CD14-positive monocyte (primary cell): ENCODE data around the gene MIA. TPM values are rescaled to one million over a fixed set of nuclear protein-coding genes. Genes with fewer than 3 reads are reported as not detected.
A peak's percentile ranks its signal among the peaks of the same experiment; 100 is the strongest.

ENCODE experiments used
- DNase-seq, 3 donors: peaks; one replicate each; pipeline ENCODE4 v3.0.0-alpha.2; 2011 to 2022
- H2AFZ ChIP-seq: 2 replicates; pipeline ENCODE4 v1.6.0; 2012; ENCODE audit warnings: mild to moderate bottlenecking, low read depth, low read length, inconsistent platforms; ENCODE audit not compliant: insufficient read depth, poor library complexity, severe bottlenecking
- H3K27ac ChIP-seq, 2 donors: 1 replicate in 1 of 2; 2 replicates in 1 of 2; pipeline ENCODE4 v1.5.1; 2012 to 2013; ENCODE audit warnings: low read length in 2 of 2, control low read depth in 1 of 2, inconsistent platforms in 1 of 2, low read depth in 1 of 2, mild to moderate bottlenecking in 1 of 2
- H3K27me3 ChIP-seq, 2 donors: one replicate each; pipeline versions ENCODE4 v1.6.0 to v1.6.1; 2011 to 2013; ENCODE audit warnings: low read length in 2 of 2; ENCODE audit not compliant: control insufficient read depth in 2 of 2, insufficient read depth in 2 of 2
- H3K36me3 ChIP-seq, 2 donors: replicated peaks in 1 of 2; 1 replicate in 1 of 2; 2 replicates in 1 of 2; pipeline versions ENCODE4 v1.5.1 to v1.6.1; 2012 to 2013; ENCODE audit warnings: low read length in 2 of 2, control low read depth in 1 of 2, inconsistent platforms in 1 of 2, mild to moderate bottlenecking in 1 of 2; ENCODE audit not compliant: insufficient read depth in 2 of 2, control insufficient read depth in 1 of 2
- H3K4me1 ChIP-seq, 2 donors: 1 replicate in 1 of 2; 2 replicates in 1 of 2; pipeline versions ENCODE4 v1.5.1 to v1.6.1; 2012 to 2013; ENCODE audit warnings: low read length in 2 of 2, control low read depth in 1 of 2, inconsistent platforms in 1 of 2, mild to moderate bottlenecking in 1 of 2, moderate library complexity in 1 of 2; ENCODE audit not compliant: insufficient read depth in 2 of 2, control insufficient read depth in 1 of 2
- H3K4me2 ChIP-seq: replicated peaks from 2 replicates; pipeline ENCODE3; 2012; ENCODE audit warnings: low read length, moderate library complexity, mild to moderate bottlenecking; ENCODE audit not compliant: poor library complexity, severe bottlenecking; ENCODE audit errors: extremely low read depth
- H3K4me3 ChIP-seq, 3 experiments: fragments of 200-600 bp in 1 of 3; sonication (generic) in 1 of 3; replicated peaks in 1 of 3; 1 replicate in 2 of 3; 2 replicates in 1 of 3; pipeline ENCODE4 v1.5.1; 2011 to 2013; ENCODE audit warnings: low read length in 3 of 3, mild to moderate bottlenecking in 3 of 3, control low read depth in 2 of 3, low read depth in 2 of 3, inconsistent platforms in 1 of 3, moderate library complexity in 1 of 3
- H3K79me2 ChIP-seq: 2 replicates; pipeline ENCODE4 v1.6.0; 2012; ENCODE audit warnings: mild to moderate bottlenecking, control low read depth, inconsistent platforms, low read length, moderate library complexity; ENCODE audit not compliant: insufficient read depth
- H3K9ac ChIP-seq: 2 replicates; pipeline ENCODE4 v1.6.0; 2017; ENCODE audit warnings: low read length, mild to moderate bottlenecking; ENCODE audit not compliant: insufficient read depth, poor library complexity, severe bottlenecking
- H3K9me3 ChIP-seq, 2 donors: replicated peaks in 1 of 2; 1 replicate in 1 of 2; 2 replicates in 1 of 2; pipeline versions ENCODE4 v1.5.1 to v1.6.1; 2012 to 2013; ENCODE audit warnings: low read length in 2 of 2, control low read depth in 1 of 2; ENCODE audit not compliant: control insufficient read depth in 1 of 2, insufficient read depth in 1 of 2
- H4K20me1 ChIP-seq: 2 replicates; pipeline ENCODE4 v1.6.0; 2012; ENCODE audit warnings: mild to moderate bottlenecking, low read length, control low read depth, moderate library complexity; ENCODE audit not compliant: insufficient read depth
- H3K27ac Mint-ChIP-seq, 7 donors: one replicate each; pipeline ENCODE4 v1.8.0; 2020; ENCODE audit warnings: mild to moderate bottlenecking in 7 of 7, mixed read lengths in 7 of 7, moderate library complexity in 6 of 7, inconsistent platforms in 2 of 7
- H3K27me3 Mint-ChIP-seq, 3 donors: one replicate each; pipeline ENCODE4 v1.8.0; 2021 to 2022; ENCODE audit warnings: low read depth in 3 of 3, mild to moderate bottlenecking in 3 of 3, mixed read lengths in 3 of 3, moderate library complexity in 3 of 3, inconsistent platforms in 1 of 3
- H3K36me3 Mint-ChIP-seq, 2 donors: one replicate each; pipeline ENCODE4 v1.8.0; 2020; ENCODE audit warnings: mixed read lengths in 2 of 2, inconsistent platforms in 1 of 2, mild to moderate bottlenecking in 1 of 2
- H3K4me1 Mint-ChIP-seq: one replicate; pipeline ENCODE4 v1.8.0; 2020; ENCODE audit warnings: mild to moderate bottlenecking, mixed read lengths
- H3K4me3 Mint-ChIP-seq, 2 donors: one replicate each; pipeline ENCODE4 v1.8.0; 2020; ENCODE audit warnings: mild to moderate bottlenecking in 2 of 2, mixed read lengths in 2 of 2, moderate library complexity in 1 of 2
- H3K9me3 Mint-ChIP-seq, 7 donors: one replicate each; pipeline ENCODE4 v1.8.0; 2020 to 2022; ENCODE audit warnings: mixed read lengths in 7 of 7, mild to moderate bottlenecking in 6 of 7, moderate library complexity in 6 of 7, inconsistent platforms in 2 of 7
- CTCF ChIP-seq: fragments of 200-600 bp; IDR thresholded peaks from one replicate; pipeline ENCODE4 v1.8.0; 2022; ENCODE audit warnings: antibody characterized with exemption, mild to moderate bottlenecking
- WGBS: methylation state at CpG from one replicate; pipeline ENCODE4 v1.1.5; 2013; ENCODE audit warnings: missing lambda C conversion rate; ENCODE audit not compliant: insufficient coverage; 5-methylcytosine and 5-hydroxymethylcytosine counted together
- intact Hi-C, 2 donors: fragments of 100-400 bp; cut with micrococcal nuclease; formaldehyde crosslinking; loops; one replicate each; pipeline versions ENCODE4 v1.15.0 to v1.15.1; 2023
- polyA plus RNA-seq, 3 donors: library from polyadenylated mRNA; depleted of rRNA in 1 of 3; unstranded in 2 of 3; stranded (reverse) in 1 of 3; fragments of 300-500 nt in 2 of 3; fragments of >200 nt in 1 of 3; fragmentation: Illumina TruSeq in 2 of 3; gene quantifications; 1 replicate in 2 of 3; 2 replicates in 1 of 3; pipeline ENCODE4 v1.2.3, GENCODE V29; 2012 to 2021

The MIA gene
- polyA plus RNA-seq, 3 donors = 0.47 TPM; not detected in 2

- H3K27ac ChIP-seq = no peak overlapping the region
- H3K9me3 Mint-ChIP-seq = no peaks in the 10 kb centered on the region
- WGBS = 88% methylated on average over 1 of the region's 2 CpGs
- peak overlapping the region; percentile 19 to 81 (median 77) for H3K27ac Mint-ChIP-seq
- H3K4me2 ChIP-seq = no peak overlapping the region
- H3K79me2 ChIP-seq = peaks cover 81% of the 10 kb centered on the region
- H3K36me3 ChIP-seq = peaks cover 52 to 74% of the 10 kb centered on the region in 2 donors
- peaks cover 83% of the 10 kb centered on the region for H3K4me1 Mint-ChIP-seq
- intact Hi-C loops = loop anchor here in 1 of 2 donors (10.0 kb wide), 1 partner anchor 51 kb away; the partner anchor contains the start of genes ACTMAP and SNRPA
- H3K27me3 ChIP-seq = no peaks in the 10 kb centered on the region
- peaks cover 0 to 3% (median 2%) of the 10 kb centered on the region in 3 donors for H3K27me3 Mint-ChIP-seq
- peaks cover 65 to 73% of the 10 kb centered on the region in 2 donors for H3K4me1 ChIP-seq
- DNase-seq = no peak
- no peak overlapping the region for H3K9ac ChIP-seq
- no peak overlapping the region for H3K4me3 Mint-ChIP-seq
- H3K36me3 Mint-ChIP-seq = peaks cover 50 to 78% of the 10 kb centered on the region in 2 donors
- no peak overlapping the region for H2AFZ ChIP-seq
- H4K20me1 ChIP-seq = peaks cover 97% of the 10 kb centered on the region
- no peak for TF ChIP-seq CTCF
- H3K4me3 ChIP-seq = no peak overlapping the region
- no peaks in the 10 kb centered on the region for H3K9me3 ChIP-seq
Observed at GRCh38 chr19:40805258-40805868, 30.0 kb downstream of the MIA start.

GRCh38 chr19:40806423-40807146 lies 31.3 kb downstream of the MIA start:
- no peaks in the 10 kb centered on the region for H3K27me3 ChIP-seq
- H3K27me3 Mint-ChIP-seq = peaks cover 2 to 6% (median 2%) of the 10 kb centered on the region in 3 donors
- peaks cover 41 to 63% of the 10 kb centered on the region in 2 donors for H3K36me3 ChIP-seq
- H3K9ac ChIP-seq = no peak overlapping the region
- peak; percentile 71 to 84 (median 73) for DNase-seq
- peaks cover 82% of the 10 kb centered on the region for H3K4me1 Mint-ChIP-seq
- intact Hi-C loops = loop anchor here in 1 of 2 donors (10.0 kb wide), 1 partner anchor 52 kb away; the partner anchor contains the start of genes ACTMAP and SNRPA
- peaks cover 0 to 1% (median 0%) of the 10 kb centered on the region in 7 donors for H3K9me3 Mint-ChIP-seq
- H2AFZ ChIP-seq = no peak overlapping the region
- peak overlapping the region; percentile 45 for H3K4me2 ChIP-seq
- H3K9me3 ChIP-seq = no peaks in the 10 kb centered on the region
- peak overlapping the region; percentile 24 to 72 for H3K4me3 Mint-ChIP-seq
- H3K79me2 ChIP-seq = peaks cover 69% of the 10 kb centered on the region
- H3K27ac ChIP-seq = peak overlapping the region; percentile 19 to 24
- H3K4me3 ChIP-seq = peak overlapping the region in 1 of 3 experiments; percentile 12
- 19% methylated on average over 13 of the region's 26 CpGs for WGBS
- H4K20me1 ChIP-seq = peaks cover 85% of the 10 kb centered on the region
- TF ChIP-seq CTCF = peak; percentile 95
- peak overlapping the region; percentile 43 to 90 (median 78) for H3K27ac Mint-ChIP-seq
- peaks cover 58 to 69% of the 10 kb centered on the region in 2 donors for H3K4me1 ChIP-seq
- peaks cover 42 to 67% of the 10 kb centered on the region in 2 donors for H3K36me3 Mint-ChIP-seq
